Activated effector memory CD4-positive, alpha-beta T cell treated with Interleukin-2 at 50 U/mL for 16 hours (primary cell): ENCODE results near the gene SKA2.
"Not testable (repeated sequence)": the region's sequence is repeated elsewhere in the genome, so short reads cannot be mapped to it uniquely, and the experiment has no call there.

ENCODE experiments used
- DNase-seq: peaks from one replicate; pipeline ENCODE4 v3.0.0-alpha.2; 2020

SKA2 gene

DNA sequence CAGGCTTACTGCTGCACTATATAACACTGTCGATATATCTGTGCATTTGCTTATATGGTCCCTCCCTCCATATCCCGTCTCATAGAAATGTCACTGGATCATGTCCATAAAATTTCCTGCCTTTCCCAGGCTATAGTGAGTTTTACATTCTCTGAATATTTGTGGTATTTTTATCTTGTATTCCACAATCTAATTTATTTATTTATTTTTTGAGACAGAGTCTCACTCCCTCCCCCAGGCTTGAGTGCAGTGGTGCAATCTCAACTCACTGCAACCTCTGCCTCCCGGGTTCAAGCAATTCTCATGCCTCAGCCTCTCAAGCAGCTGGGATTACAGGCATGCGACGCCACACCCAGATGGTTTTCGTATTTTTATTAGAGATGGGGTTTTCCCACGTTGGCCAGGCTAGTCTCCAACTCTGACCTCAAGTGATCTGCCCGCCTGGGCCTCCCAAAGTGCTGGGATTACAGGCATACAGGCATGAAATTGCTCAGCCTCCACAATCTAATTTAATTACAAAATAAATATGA is 61.2 kb downstream of the SKA2 start:
- no peak for DNase-seq

DNA sequence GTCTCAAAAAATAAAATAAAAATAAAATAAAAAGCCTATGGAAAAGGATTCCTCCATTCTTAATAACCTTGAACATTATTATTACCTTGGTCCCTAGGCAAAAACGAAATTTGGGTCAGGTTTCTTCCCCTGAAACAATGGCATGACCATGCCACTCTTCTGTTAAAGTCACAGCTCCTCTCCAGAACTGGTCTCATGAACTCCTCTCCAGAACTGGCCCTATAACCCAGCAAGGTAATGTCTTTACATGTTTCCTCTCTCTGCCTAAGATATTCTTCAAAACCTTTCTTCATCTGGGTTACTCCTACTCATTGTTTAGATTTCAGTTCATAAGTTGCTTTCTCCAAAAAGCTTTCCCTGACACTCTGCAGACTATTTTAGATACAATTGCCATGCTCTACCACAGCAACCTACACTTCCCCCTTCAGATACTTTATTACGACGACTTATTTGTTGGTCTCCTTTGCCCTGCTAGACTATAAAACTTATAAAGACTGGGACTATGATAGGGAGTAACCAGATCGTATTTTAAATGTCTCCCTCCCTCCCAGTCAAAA is 61.8 kb downstream of the SKA2 start:
- DNase-seq: no peak

GRCh38 chr17:59090593-59090992 is 64.4 kb downstream of the SKA2 start:
- not testable (repeated sequence) for DNase-seq

GRCh38 chr17:59084154-59084553 is 70.8 kb downstream of the SKA2 start:
- no peak for DNase-seq

GRCh38 chr17:59074494-59074893 is 80.5 kb downstream of the SKA2 start:
- no peak for DNase-seq

DNA sequence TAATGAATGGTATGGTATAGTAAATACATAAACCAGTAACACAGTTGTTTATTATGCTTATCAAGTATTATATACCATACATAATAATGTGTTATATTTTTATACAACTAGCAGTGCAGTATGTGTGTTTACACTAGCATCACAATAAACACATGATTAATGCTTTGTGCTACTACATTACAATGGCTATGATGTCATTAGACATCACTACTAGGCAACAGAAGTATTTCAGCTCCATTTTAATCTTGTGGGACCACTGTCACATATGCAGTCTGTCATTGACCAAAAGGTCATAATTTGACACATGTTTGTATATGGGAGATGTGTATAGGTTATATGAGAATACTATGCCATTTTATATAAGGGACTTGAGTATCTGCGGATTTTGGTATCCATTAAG is 81.0 kb downstream of the SKA2 start:
- DNase-seq: no peak

DNA sequence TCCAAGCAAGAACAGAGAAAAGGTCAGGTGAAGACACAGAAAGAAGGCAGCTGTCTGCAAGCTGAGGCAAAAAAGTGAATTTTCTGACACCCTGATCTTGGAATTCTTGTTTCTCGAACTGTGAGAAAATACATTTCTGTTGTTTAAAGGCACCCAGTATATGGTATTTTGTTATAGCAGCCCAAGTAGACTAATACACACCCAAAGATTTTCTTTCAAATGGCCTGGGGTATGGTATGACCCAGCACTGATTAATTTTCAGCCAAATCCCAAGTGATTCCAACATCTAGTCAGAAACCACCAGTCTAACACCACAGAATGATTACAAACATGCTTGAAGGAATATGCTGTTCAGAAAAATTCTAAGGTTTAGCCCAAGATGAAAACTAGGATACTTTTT is 85.1 kb downstream of the SKA2 start:
- no peak for DNase-seq

- DNase-seq: no peak
These were observed 87.2 kb downstream of the SKA2 start for GRCh38 chr17:59067756-59068155.

GRCh38 chr17:59067340-59067739 is 87.6 kb downstream of the SKA2 start:
- DNase-seq: no peak

GRCh38 chr17:59062509-59062908 is 92.5 kb downstream of the SKA2 start:
- DNase-seq: no peak
